Measurements from ENCODE around the gene SRD5A3. TPM values are rescaled to one million over a fixed set of nuclear protein-coding genes. Genes with fewer than 3 reads are reported as not detected.
A peak's percentile ranks its signal among the peaks of the same experiment; 100 is the strongest.

The SRD5A3 gene
- total and polyA plus RNA-seq, 9 of the 15 experiments (the other 6 are each of a cell fraction or from before 2014, with no cell fraction given), result 2.5 to 37.0 (median 13.3) TPM

GRCh38 chr4:55345980-55346850 lies at the start of gene SRD5A3 (continued):
- TF ChIP-seq, protein P1, sequence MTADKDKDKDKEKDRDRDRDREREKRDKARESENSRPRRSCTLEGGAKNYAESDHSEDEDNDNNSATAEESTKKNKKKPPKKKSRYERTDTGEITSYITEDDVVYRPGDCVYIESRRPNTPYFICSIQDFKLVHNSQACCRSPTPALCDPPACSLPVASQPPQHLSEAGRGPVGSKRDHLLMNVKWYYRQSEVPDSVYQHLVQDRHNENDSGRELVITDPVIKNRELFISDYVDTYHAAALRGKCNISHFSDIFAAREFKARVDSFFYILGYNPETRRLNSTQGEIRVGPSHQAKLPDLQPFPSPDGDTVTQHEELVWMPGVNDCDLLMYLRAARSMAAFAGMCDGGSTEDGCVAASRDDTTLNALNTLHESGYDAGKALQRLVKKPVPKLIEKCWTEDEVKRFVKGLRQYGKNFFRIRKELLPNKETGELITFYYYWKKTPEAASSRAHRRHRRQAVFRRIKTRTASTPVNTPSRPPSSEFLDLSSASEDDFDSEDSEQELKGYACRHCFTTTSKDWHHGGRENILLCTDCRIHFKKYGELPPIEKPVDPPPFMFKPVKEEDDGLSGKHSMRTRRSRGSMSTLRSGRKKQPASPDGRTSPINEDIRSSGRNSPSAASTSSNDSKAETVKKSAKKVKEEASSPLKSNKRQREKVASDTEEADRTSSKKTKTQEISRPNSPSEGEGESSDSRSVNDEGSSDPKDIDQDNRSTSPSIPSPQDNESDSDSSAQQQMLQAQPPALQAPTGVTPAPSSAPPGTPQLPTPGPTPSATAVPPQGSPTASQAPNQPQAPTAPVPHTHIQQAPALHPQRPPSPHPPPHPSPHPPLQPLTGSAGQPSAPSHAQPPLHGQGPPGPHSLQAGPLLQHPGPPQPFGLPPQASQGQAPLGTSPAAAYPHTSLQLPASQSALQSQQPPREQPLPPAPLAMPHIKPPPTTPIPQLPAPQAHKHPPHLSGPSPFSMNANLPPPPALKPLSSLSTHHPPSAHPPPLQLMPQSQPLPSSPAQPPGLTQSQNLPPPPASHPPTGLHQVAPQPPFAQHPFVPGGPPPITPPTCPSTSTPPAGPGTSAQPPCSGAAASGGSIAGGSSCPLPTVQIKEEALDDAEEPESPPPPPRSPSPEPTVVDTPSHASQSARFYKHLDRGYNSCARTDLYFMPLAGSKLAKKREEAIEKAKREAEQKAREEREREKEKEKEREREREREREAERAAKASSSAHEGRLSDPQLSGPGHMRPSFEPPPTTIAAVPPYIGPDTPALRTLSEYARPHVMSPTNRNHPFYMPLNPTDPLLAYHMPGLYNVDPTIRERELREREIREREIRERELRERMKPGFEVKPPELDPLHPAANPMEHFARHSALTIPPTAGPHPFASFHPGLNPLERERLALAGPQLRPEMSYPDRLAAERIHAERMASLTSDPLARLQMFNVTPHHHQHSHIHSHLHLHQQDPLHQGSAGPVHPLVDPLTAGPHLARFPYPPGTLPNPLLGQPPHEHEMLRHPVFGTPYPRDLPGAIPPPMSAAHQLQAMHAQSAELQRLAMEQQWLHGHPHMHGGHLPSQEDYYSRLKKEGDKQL (CRISPR knock-in tag; IDR thresholded peaks at IDR 0.05; ENCODE audit: borderline replicate concordance), result peak; percentile 52; the same call in 1 of the 2 replicates
- TF ChIP-seq, protein P2, sequence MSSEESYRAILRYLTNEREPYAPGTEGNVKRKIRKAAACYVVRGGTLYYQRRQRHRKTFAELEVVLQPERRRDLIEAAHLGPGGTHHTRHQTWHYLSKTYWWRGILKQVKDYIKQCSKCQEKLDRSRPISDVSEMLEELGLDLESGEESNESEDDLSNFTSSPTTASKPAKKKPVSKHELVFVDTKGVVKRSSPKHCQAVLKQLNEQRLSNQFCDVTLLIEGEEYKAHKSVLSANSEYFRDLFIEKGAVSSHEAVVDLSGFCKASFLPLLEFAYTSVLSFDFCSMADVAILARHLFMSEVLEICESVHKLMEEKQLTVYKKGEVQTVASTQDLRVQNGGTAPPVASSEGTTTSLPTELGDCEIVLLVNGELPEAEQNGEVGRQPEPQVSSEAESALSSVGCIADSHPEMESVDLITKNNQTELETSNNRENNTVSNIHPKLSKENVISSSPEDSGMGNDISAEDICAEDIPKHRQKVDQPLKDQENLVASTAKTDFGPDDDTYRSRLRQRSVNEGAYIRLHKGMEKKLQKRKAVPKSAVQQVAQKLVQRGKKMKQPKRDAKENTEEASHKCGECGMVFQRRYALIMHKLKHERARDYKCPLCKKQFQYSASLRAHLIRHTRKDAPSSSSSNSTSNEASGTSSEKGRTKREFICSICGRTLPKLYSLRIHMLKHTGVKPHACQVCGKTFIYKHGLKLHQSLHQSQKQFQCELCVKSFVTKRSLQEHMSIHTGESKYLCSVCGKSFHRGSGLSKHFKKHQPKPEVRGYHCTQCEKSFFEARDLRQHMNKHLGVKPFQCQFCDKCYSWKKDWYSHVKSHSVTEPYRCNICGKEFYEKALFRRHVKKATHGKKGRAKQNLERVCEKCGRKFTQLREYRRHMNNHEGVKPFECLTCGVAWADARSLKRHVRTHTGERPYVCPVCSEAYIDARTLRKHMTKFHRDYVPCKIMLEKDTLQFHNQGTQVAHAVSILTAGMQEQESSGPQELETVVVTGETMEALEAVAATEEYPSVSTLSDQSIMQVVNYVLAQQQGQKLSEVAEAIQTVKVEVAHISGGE (CRISPR knock-in tag; IDR thresholded peaks at IDR 0.05), result peak in 1 of 3 experiments; percentile 73; a peak in 1 of 6 replicates
- TF ChIP-seq ZNF583 (CRISPR knock-in tag; IDR thresholded peaks at IDR 0.05) (no peak; the same call in 1 of the 2 replicates), BRF2 (IDR thresholded peaks at IDR 0.05; ENCODE audit: borderline replicate concordance, insufficient read depth, insufficient read length) (no peak), RB1 (IDR thresholded peaks at IDR 0.05; ENCODE audit: low read depth) (peak; percentile 80), ZNF253 (CRISPR knock-in tag; conservative IDR thresholded peaks at IDR 0.05) (no peak), NBN (IDR thresholded peaks at IDR 0.05; ENCODE audit: low read depth) (peak; percentile 10; the same call in 1 of the 2 replicates), ZNF12 (CRISPR knock-in tag; IDR thresholded peaks at IDR 0.05) (no peak), GTF2B (IDR thresholded peaks at IDR 0.05; ENCODE audit: extremely low read depth, insufficient read length) (no peak), ELK3 (CRISPR knock-in tag; IDR thresholded peaks at IDR 0.05) (no peak), SNIP1 (IDR thresholded peaks at IDR 0.05; ENCODE audit: low read depth) (no peak), CREB1 (IDR thresholded peaks at IDR 0.05) (peak; percentile 84), CREB1 (CRISPR knock-in tag; IDR thresholded peaks at IDR 0.05) (peak; percentile 79), SMC3 (conservative IDR thresholded peaks at IDR 0.05; ENCODE audit: insufficient read depth, low read depth, low read length) (peak; percentile 76; the same call in 1 of the 2 replicates)
